GM12878 (cell line): ENCODE data around the gene RCN2. TPM values are rescaled to one million over a fixed set of nuclear protein-coding genes. Genes with fewer than 3 reads are reported as not detected.

Experiments
- ATAC-seq: fragments of 200-7000 bp; cut with Tn5 transposase; 3 replicates; pipeline ENCODE4 v1.9.1; 2020; ENCODE audit warnings: mild to moderate bottlenecking, moderate library complexity
- BruUV-seq: library from RNA; stranded (reverse); fragments of 400-500 nt; replicated peaks from 2 replicates; lab custom pipeline; 2021; lab: Mats Ljungman, UMichigan
- CTCF ChIA-PET: fragments of 300-600 bp; sonication (Branson Sonifier 250); formaldehyde crosslinking; extraction: SDS; loops from one replicate; lab custom pipeline; 2021; ENCODE audit warnings: inconsistent platforms; lab: Yijun Ruan, JAX
- POLR2A ChIA-PET: fragments of 350-600 bp; formaldehyde crosslinking; extraction: SDS; loops from one replicate; lab custom pipeline; 2021; ENCODE audit warnings: inconsistent platforms; lab: Charles Lee
- RAD21 ChIA-PET: fragments of 300-600 bp; sonication (Branson Sonifier 250); formaldehyde crosslinking; loops from one replicate; lab custom pipeline; 2023; ENCODE audit warnings: antibody characterized with exemption; ENCODE audit not compliant: unreplicated experiment; lab: Charles Lee
- SMC1A ChIA-PET: fragments of 300-600 bp; sonication (Branson Sonifier 250); formaldehyde crosslinking; loops from one replicate; lab custom pipeline; 2023; ENCODE audit not compliant: unreplicated experiment, uncharacterized antibody; lab: Charles Lee
- DNase-seq: peaks from one replicate; pipeline ENCODE4 v3.0.0-alpha.2; 2011; ENCODE audit warnings: low read depth, low spot score
- FAIRE-seq: peaks from 3 replicates; lab custom pipeline; 2011; peaks lifted over from hg19 to GRCh38; lab: Jason Lieb, UNC
- H2AFZ ChIP-seq: 2 replicates; pipeline ENCODE4 v1.6.0; 2011; ENCODE audit warnings: low read depth, low read length, control low read depth; ENCODE audit not compliant: control insufficient read depth
- H3K27ac ChIP-seq: 2 replicates; pipeline ENCODE4 v1.5.1; 2011; ENCODE audit warnings: control low read depth; ENCODE audit not compliant: control insufficient read depth, insufficient read depth
- H3K27me3 ChIP-seq, 2 experiments: replicated peaks in 1 of 2; 2 replicates each; pipeline versions ENCODE4 v1.6.0 to v1.6.1; 2011; ENCODE audit warnings: low read length in 1 of 2; ENCODE audit not compliant: control insufficient read depth in 2 of 2, insufficient read depth in 2 of 2
- H3K36me3 ChIP-seq, 2 experiments: 2 replicates each; pipeline ENCODE4 v1.5.1; 2011; ENCODE audit warnings: low read length in 1 of 2; ENCODE audit not compliant: control insufficient read depth in 2 of 2, insufficient read depth in 2 of 2
- H3K4me1 ChIP-seq: 2 replicates; pipeline ENCODE4 v1.6.1; 2011; ENCODE audit warnings: mild to moderate bottlenecking, low read length, moderate library complexity, mixed read lengths; ENCODE audit not compliant: control insufficient read depth, insufficient read depth
- H3K4me2 ChIP-seq: 2 replicates; pipeline ENCODE4 v1.6.0; 2011; ENCODE audit warnings: control low read depth; ENCODE audit not compliant: control insufficient read depth, insufficient read depth
- H3K4me3 ChIP-seq: fragments of 200-600 bp; sonication (generic); 2 replicates; pipeline ENCODE4 v1.5.1; 2016
- H3K79me2 ChIP-seq: 2 replicates; pipeline ENCODE4 v1.6.0; 2011; ENCODE audit warnings: low read length; ENCODE audit not compliant: control insufficient read depth, insufficient read depth
- H3K9ac ChIP-seq: 2 replicates; pipeline ENCODE4 v1.8.0; 2011; ENCODE audit warnings: low read length, control low read depth, mixed read lengths; ENCODE audit not compliant: control insufficient read depth, insufficient read depth
- H3K9me3 ChIP-seq: replicated peaks from 3 replicates; pipeline ENCODE4 v1.5.1; 2011; ENCODE audit warnings: mild to moderate bottlenecking, low read length; ENCODE audit not compliant: control insufficient read depth, insufficient read depth
- H4K20me1 ChIP-seq: 2 replicates; pipeline ENCODE4 v1.6.0; 2011; ENCODE audit not compliant: control insufficient read depth, insufficient read depth
- CBFB ChIP-seq: IDR thresholded peaks from 2 replicates; pipeline ENCODE4 v1.6.1; 2016; ENCODE audit warnings: antibody characterized with exemption, low read depth
- HDAC2 ChIP-seq: fragments of 200-600 bp; sonication (generic); IDR thresholded peaks from 2 replicates; pipeline ENCODE4 v1.6.1; 2017
- KDM1A ChIP-seq: fragments of 200-600 bp; sonication (generic); IDR thresholded peaks from 2 replicates; pipeline ENCODE4 v1.6.1; 2016; ENCODE audit warnings: borderline replicate concordance
- MYB ChIP-seq: fragments of 150-350 bp; IDR thresholded peaks from 2 replicates; pipeline ENCODE4 v1.6.1; 2014; ENCODE audit warnings: mild to moderate bottlenecking, low read depth, low read length, borderline replicate concordance
- NR2F1 ChIP-seq: fragments of 450-650 bp; conservative IDR thresholded peaks from 2 replicates; pipeline ENCODE4 v1.6.1; 2017; ENCODE audit warnings: mild to moderate bottlenecking
- RBBP5 ChIP-seq: fragments of 200-600 bp; sonication (generic); conservative IDR thresholded peaks from 2 replicates; pipeline ENCODE4 v1.6.1; 2016
- SRF ChIP-seq, 2 experiments: IDR thresholded peaks; 2 replicates each; pipeline ENCODE4 v1.6.1; 2011; ENCODE audit warnings: low read depth in 2 of 2, low read length in 2 of 2, mild to moderate bottlenecking in 1 of 2, moderate library complexity in 1 of 2
- WGBS: methylation state at CpG from one replicate; pipeline ENCODE4 v1.1.6; 2016; ENCODE audit warnings: low lambda C conversion rate; ENCODE audit not compliant: insufficient replicate concordance, insufficient coverage; ENCODE audit errors: missing lambda C conversion rate; 5-methylcytosine and 5-hydroxymethylcytosine counted together
- in situ Hi-C: fragments of 300-500 bp; cut with MboI; formaldehyde crosslinking; loops from 9 replicates; pipeline ENCODE4 v1.14.3; 2018; ENCODE audit warnings: mixed read lengths
- intact Hi-C: fragments of 100-400 bp; cut with micrococcal nuclease; formaldehyde crosslinking; loops from one replicate; pipeline ENCODE4 v1.14.2; 2022; ENCODE audit not compliant: unreplicated experiment
- polyA plus RNA-seq, 11 experiments: library from polyadenylated mRNA; depleted of rRNA in 4 of 11; unstranded in 6 of 11; stranded (reverse) in 5 of 11; fragments of >200 nt; fragmentation: Nextera tagmentation in 4 of 11; fragmentation: Illumina TruSeq in 1 of 11; extraction: Ambion mirVana in 4 of 11; extraction: Trizol in 1 of 11; gene quantifications; 1 replicate in 1 of 11; 2 replicates in 10 of 11; pipeline versions ENCODE4 v1.2.1 to v1.2.3, GENCODE V29; 2011 to 2016; ENCODE audit warnings: inconsistent platforms in 2 of 11, missing spikeins in 2 of 11, low read depth in 1 of 11
- total RNA-seq, 4 experiments: library from RNA; depleted of rRNA in 3 of 4; stranded (reverse); fragments of >200 nt in 3 of 4; fragmentation: Illumina TruSeq in 1 of 4; extraction: Trizol in 1 of 4; gene quantifications; 2 replicates each; pipeline versions ENCODE4 v1.2.1 to v1.2.3, GENCODE V29; 2013 to 2021
- TF ChIP-seq, protein P1 (sequence below): IDR thresholded peaks from 2 replicates; pipeline ENCODE4 v1.6.1; 2012; ENCODE audit warnings: mild to moderate bottlenecking, low read depth, low read length
- TF ChIP-seq, protein P2 (sequence below): fragments of 450-650 bp; IDR thresholded peaks from 2 replicates; pipeline ENCODE4 v1.6.1; 2017; ENCODE audit warnings: mild to moderate bottlenecking, moderate library complexity
- TF ChIP-seq, protein P3 (sequence below): IDR thresholded peaks from 2 replicates; pipeline ENCODE4 v1.6.1; 2011; ENCODE audit warnings: mild to moderate bottlenecking, low read depth, low read length, moderate library complexity; ENCODE audit not compliant: insufficient replicate concordance

Gene RCN2
- total and polyA plus RNA-seq, 10 of the 15 experiments (the other 5 are each of a cell fraction or from before 2014, with no cell fraction given): 4.9 to 41.0 (median 12.9) TPM

DNA sequence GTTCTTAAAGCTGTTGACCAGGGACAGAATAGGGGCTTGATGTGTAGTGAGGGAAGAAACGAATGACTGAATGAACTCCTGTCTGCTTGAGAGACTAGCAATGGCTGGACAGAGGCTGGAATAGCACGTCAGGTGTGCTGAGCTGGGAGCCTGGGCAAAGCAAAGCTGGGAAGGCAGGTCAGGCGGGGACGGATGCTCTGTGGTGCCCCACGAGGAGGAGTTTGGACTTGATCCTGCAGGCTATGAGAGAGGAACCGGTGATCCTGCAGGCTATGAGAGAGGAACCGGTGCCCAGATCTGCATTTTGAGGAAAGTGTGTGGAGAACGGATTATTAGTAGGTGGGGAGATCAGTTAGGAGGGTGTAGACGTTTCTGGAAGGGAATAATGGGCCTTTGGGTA lies 32.0 kb downstream of the RCN2 start:
- no peak for TF ChIP-seq RBBP5
- TF ChIP-seq, protein P1, sequence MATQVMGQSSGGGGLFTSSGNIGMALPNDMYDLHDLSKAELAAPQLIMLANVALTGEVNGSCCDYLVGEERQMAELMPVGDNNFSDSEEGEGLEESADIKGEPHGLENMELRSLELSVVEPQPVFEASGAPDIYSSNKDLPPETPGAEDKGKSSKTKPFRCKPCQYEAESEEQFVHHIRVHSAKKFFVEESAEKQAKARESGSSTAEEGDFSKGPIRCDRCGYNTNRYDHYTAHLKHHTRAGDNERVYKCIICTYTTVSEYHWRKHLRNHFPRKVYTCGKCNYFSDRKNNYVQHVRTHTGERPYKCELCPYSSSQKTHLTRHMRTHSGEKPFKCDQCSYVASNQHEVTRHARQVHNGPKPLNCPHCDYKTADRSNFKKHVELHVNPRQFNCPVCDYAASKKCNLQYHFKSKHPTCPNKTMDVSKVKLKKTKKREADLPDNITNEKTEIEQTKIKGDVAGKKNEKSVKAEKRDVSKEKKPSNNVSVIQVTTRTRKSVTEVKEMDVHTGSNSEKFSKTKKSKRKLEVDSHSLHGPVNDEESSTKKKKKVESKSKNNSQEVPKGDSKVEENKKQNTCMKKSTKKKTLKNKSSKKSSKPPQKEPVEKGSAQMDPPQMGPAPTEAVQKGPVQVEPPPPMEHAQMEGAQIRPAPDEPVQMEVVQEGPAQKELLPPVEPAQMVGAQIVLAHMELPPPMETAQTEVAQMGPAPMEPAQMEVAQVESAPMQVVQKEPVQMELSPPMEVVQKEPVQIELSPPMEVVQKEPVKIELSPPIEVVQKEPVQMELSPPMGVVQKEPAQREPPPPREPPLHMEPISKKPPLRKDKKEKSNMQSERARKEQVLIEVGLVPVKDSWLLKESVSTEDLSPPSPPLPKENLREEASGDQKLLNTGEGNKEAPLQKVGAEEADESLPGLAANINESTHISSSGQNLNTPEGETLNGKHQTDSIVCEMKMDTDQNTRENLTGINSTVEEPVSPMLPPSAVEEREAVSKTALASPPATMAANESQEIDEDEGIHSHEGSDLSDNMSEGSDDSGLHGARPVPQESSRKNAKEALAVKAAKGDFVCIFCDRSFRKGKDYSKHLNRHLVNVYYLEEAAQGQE: no peak
- no peak for TF ChIP-seq CBFB
- no peak for TF ChIP-seq HDAC2
- TF ChIP-seq NR2F1: no peak
- TF ChIP-seq SRF (IDR thresholded peaks at IDR 0.05; ENCODE audit: low read depth in 2 of 2, low read length in 2 of 2): no peak
- TF ChIP-seq, protein P2, sequence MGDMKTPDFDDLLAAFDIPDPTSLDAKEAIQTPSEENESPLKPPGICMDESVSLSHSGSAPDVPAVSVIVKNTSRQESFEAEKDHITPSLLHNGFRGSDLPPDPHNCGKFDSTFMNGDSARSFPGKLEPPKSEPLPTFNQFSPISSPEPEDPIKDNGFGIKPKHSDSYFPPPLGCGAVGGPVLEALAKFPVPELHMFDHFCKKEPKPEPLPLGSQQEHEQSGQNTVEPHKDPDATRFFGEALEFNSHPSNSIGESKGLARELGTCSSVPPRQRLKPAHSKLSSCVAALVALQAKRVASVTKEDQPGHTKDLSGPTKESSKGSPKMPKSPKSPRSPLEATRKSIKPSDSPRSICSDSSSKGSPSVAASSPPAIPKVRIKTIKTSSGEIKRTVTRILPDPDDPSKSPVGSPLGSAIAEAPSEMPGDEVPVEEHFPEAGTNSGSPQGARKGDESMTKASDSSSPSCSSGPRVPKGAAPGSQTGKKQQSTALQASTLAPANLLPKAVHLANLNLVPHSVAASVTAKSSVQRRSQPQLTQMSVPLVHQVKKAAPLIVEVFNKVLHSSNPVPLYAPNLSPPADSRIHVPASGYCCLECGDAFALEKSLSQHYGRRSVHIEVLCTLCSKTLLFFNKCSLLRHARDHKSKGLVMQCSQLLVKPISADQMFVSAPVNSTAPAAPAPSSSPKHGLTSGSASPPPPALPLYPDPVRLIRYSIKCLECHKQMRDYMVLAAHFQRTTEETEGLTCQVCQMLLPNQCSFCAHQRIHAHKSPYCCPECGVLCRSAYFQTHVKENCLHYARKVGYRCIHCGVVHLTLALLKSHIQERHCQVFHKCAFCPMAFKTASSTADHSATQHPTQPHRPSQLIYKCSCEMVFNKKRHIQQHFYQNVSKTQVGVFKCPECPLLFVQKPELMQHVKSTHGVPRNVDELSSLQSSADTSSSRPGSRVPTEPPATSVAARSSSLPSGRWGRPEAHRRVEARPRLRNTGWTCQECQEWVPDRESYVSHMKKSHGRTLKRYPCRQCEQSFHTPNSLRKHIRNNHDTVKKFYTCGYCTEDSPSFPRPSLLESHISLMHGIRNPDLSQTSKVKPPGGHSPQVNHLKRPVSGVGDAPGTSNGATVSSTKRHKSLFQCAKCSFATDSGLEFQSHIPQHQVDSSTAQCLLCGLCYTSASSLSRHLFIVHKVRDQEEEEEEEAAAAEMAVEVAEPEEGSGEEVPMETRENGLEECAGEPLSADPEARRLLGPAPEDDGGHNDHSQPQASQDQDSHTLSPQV: no peak
- TF ChIP-seq KDM1A: no peak
- TF ChIP-seq, protein P3, sequence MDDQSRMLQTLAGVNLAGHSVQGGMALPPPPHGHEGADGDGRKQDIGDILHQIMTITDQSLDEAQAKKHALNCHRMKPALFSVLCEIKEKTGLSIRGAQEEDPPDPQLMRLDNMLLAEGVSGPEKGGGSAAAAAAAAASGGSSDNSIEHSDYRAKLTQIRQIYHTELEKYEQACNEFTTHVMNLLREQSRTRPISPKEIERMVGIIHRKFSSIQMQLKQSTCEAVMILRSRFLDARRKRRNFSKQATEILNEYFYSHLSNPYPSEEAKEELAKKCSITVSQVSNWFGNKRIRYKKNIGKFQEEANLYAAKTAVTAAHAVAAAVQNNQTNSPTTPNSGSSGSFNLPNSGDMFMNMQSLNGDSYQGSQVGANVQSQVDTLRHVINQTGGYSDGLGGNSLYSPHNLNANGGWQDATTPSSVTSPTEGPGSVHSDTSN: no peak
- TF ChIP-seq MYB: no peak
- no peaks in the 10 kb centered on the region for H3K9me3 ChIP-seq
- no TSS peak for BruUV-seq
- H3K4me1 ChIP-seq: no peaks in the 10 kb centered on the region
- H4K20me1 ChIP-seq: no peaks in the 10 kb centered on the region
- in situ Hi-C loops: no loop called here
- intact Hi-C loops: no loop called here
- POLR2A ChIA-PET: no interaction called here
- RAD21 ChIA-PET: interaction anchor here (1.4 to 2.1 kb wide), 2 partner anchors 10 to 67 kb away, joined by 4 to 5 read pairs; no protein-coding TSS in a partner anchor
- FAIRE-seq: no peak
- ATAC-seq: no peak
- DNase-seq: no peak
- CTCF ChIA-PET: interaction anchor here (0.6 to 2.8 kb wide), 5 partner anchors 10 to 580 kb away, joined by 3 to 15 read pairs (median 6); no protein-coding TSS in a partner anchor
- peaks cover 0 to 1% of the 10 kb centered on the region in 2 experiments; a peak in 1 of 4 replicates for H3K27me3 ChIP-seq
- SMC1A ChIA-PET: interaction anchor here (1.0 to 1.6 kb wide), 5 partner anchors 8 to 68 kb away, joined by 3 to 7 read pairs (median 3); no protein-coding TSS in a partner anchor
- 31% methylated on average over 9 of the region's 9 CpGs for WGBS
- no peak overlapping the region for H3K4me3 ChIP-seq
- no peak overlapping the region for H3K9ac ChIP-seq
- no peak overlapping the region for H2AFZ ChIP-seq
- no peak overlapping the region for H3K27ac ChIP-seq
- H3K79me2 ChIP-seq: no peaks in the 10 kb centered on the region
- H3K4me2 ChIP-seq: no peak overlapping the region
- H3K36me3 ChIP-seq: no peaks in the 10 kb centered on the region
